Midbrain (tissue), 1 donor: ENCODE measurements around the gene KDELR1.
"Not testable (repeated sequence)": the region's sequence is repeated elsewhere in the genome, so short reads cannot be mapped to it uniquely, and the experiment has no call there.

ENCODE experiments used
- DNase-seq: peaks from one replicate; lab custom pipeline; 2025; lab: John Stamatoyannopoulos, UW

KDELR1 gene

GRCh38 chr19:48397263-48398101 lies 6.1 kb upstream of the KDELR1 start:
- no peak for DNase-seq

- DNase-seq = no peak
These were observed 5.4 kb upstream of the KDELR1 start for GRCh38 chr19:48396824-48397176.

- no peak for DNase-seq
These were observed 4.9 kb upstream of the KDELR1 start for GRCh38 chr19:48396016-48396823.

DNA sequence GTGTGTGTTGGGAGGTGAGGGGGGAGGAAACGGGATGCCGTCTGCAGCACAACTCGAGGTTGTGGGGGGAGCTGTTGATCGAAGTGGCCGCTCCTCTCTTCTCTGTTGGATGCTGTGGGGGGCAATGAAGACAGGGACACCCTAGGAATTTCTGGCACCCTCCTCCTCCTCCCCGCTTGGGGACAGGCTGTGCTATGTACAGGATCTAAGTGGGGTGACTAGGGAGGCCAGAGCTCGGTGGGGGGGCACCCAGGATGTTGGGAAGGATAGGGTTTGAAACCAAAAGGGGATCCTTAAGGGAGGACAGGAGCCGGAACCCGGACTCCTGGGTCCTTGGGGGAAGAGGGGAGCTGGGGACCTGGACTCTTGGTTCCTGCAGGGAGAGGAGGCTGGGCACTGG lies 4.1 kb upstream of the KDELR1 start:
- no peak for DNase-seq

- DNase-seq = no peak
These were observed 3.8 kb upstream of the KDELR1 start for GRCh38 chr19:48395170-48395455.

DNA sequence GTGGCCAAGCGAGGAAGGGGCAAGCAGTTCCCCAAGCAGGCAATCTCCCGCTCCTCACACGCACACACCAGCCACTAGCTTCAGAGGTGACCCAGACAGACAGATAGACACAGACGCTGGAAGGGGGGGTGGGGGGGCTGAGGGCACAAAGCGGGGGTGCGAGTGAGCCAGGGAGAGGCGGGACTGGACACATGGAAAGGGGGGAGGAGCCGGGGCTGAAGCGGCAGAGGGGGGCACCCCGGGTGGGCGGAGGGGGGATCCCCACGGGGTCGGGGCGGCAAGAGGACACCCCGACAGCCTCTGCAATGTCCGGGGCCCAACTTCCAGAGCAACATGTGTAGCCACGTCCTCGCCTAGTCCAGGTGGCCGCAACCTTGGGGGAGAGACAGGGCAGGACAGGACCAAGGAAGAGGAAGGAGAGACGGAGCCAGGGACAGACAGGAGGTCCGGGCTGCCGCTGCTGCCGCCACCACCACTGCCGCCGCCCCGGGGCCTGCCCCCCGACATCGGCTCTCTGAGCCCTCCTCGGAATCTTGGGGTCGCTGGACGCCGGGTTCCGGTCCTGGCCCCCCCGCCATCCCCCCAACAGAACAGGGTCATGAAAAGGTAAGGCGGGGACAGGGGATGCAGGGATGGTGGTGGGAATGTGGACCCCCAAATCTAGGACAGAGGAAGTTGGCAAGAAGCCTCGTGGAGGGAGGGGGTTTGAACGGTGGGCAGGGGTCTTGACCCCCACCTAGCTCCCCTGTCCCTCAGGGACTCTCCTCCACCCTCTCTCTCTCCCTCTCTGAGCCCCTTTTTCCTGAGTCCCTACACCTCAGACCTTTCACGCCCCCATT lies 3.2 kb upstream of the KDELR1 start:
- DNase-seq = no peak

GRCh38 chr19:48393559-48394330 lies 2.4 kb upstream of the KDELR1 start, which contains the start of gene GRIN2D:
Gene GRIN2D (plus strand): TSS chr19:48393668. CDS start chr19:48398393, 4,725 bp downstream.
- DNase-seq = peak; percentile 7

DNA sequence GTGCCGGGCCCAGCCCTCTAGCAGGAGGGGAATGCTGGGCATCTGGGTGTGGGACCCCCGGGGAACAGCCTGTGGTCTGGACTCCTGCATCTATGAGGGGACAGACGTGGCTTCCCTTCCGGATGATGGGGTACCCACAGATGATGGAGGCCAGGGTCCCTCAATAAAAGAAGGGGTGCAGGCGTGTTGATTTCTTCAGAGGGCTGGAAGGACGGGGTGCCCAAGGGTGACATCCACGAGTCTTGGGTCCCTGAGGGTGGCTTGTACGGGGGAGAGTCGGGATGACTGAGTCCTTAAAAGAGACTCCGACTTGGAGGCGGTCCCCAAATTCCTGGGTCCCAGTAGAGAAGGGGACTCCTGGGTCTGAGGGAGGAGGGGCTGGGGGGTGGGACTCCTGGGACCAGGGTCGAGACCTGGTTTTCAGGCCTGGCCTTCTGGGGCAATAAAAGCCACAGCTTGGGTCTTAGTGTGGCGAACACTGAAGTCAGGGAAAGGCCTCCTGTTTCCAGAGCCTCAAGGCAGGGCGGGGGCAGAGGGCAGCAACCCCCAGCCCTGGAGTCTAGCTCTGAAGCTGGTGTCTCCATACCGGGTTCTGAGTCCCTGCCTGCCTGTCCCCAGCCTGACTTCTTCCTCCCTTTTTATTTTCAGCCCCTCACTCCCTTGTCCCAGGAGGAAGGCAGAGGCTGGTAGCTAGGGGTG lies 1.7 kb upstream of the KDELR1 start:
- no peak for DNase-seq

GRCh38 chr19:48392006-48392344 lies 624 bp upstream of the KDELR1 start:
- not testable (repeated sequence) for DNase-seq

- peak; percentile 25 for DNase-seq
These were observed 907 bp downstream of the KDELR1 start for GRCh38 chr19:48390188-48391099.

- no peak for DNase-seq
These were observed 4.4 kb downstream of the KDELR1 start for GRCh38 chr19:48386981-48387380.

DNA sequence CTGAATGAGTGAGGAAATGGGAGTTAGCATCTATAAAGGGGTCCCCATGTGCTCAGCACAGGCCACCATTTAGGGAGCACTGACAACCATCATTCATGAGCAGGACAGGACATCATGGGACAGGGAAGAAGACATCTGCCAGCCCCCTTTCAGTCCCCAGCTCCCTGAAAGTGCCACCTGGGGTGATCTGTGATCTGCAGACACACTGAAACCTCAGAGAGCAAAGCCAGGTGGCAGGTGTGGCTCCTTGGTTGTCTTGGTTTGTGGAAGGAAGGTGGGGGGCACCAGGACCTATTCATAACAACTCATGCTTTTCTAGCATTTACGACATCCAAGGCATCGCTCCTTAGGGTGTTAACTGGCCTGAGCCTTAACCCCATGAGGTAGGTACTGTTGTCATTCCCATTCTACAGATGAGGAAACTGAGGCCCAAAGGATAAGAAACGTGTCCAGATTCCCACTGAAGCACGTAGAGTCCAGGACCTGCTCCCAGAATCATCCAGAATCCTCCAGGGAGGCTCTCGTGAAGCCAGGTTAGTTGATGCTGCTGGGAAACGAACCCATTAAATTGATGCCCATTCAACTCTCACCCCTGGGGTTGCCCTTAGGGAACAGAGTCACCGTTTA lies 5.8 kb downstream of the KDELR1 start:
- DNase-seq = no peak

DNA sequence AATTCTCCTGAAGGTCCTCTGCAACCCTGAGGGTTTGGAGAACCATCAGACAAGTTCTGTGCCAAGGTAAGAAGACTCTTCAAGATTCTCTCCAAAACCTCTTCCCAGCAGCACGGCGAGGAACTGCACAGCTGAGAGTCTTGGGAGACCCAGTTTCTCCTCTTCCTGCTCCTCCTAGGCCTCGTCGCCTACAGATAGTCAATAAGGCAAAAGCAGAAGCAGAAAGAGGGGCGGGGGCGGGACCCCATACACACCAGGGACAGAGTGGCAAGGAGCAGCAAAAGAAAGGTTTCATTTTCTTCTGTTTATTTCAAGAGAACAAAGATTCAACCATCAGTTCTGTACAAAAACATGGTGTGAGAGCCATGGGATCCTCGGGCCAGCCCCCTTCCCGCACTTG lies 9.1 kb downstream of the KDELR1 start:
- DNase-seq = no peak

DNA sequence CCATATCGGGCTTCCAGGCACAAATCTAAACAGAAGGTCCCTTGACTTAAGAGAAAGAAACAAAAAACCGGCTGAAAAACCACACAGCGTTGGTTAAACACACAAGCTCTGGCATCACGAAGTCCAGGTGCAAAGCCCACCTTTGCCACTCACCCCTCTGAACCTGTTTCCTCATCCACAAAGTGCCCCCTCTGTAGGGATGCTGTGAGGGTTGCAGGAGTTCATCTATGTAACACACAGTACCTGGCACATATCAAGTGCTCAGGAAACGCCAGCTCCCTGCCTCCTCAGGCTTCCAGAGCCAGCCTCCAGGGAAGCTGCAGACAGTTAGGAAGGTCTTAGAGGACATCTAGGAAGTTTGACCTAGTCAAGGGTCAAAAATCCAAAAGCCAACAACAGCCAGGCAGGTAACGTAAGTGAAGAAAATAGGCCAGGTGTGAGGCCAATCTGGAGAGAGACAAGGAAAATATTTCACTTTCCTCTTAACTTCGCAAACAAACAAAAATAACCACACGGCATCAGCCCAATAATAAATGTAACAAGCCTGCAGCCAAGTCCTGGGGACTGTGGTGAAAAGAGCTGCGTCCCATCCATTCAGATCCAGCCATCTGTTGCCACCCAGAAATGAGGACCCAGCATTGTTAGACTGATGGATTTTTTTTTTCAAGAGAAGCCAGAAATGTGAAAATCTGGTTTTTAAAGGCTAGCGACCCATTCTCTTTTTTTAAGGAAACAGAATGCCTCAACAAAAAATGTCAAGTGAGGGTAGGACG lies 10.0 kb downstream of the KDELR1 start:
- DNase-seq = no peak

GRCh38 chr19:48379058-48379457 lies 12.3 kb downstream of the KDELR1 start:
- DNase-seq = no peak

DNA sequence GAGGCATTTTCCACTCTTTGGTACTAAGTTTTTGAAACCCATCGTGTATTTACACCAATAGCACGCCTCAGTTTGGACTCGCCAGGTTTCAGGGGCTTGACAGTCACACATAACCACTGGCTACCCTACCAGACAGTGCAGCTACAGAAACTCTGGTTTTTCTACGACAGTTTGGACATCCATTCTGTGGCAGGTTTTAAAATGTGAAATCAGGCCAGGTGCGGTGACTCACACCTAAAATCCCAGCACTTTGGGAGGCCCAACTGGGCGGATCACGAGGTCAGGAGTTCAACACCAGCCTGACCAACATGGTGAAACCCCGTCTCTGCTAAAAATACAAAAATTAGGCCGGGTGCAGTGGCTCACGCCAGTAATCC lies 13.2 kb downstream of the KDELR1 start:
- no peak for DNase-seq

DNA sequence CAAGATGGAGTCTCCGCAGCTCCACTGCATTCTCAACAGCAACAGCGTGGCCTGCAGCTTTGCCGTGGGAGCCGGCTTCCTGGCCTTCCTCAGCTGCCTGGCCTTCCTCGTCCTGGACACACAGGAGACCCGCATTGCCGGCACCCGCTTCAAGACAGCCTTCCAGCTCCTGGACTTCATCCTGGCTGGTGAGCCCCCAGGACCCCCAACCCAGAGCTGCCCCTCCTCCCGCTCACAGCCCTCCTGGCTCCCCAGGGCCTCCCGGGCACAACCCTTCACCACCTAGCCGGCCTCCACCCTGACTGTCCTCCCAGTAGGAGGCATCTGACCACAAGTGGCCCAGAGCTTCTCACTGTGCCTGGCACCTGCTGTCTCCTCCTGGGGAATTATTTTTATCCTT lies 17.8 kb downstream of the KDELR1 start:
- no peak for DNase-seq

DNA sequence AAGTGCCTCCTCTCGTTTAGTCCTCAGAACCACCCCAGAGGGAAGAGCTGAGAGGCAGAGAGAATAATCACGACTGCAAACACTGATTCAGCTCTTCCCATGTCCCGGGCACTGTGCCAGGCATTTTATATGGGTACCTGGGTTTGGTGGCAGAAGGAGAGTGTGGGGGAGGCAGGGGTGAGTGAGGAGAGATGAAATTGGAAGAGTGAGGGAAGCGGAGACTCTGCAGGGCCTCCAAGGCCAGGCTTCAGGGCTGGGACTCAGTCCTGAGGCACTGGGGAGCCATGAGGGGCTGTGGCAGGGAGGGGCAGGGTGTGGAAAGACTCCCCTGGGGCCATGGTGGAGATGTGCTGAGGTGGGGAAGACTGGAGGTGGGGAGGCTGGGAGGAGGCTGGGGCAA lies 18.4 kb downstream of the KDELR1 start:
- DNase-seq = no peak

DNA sequence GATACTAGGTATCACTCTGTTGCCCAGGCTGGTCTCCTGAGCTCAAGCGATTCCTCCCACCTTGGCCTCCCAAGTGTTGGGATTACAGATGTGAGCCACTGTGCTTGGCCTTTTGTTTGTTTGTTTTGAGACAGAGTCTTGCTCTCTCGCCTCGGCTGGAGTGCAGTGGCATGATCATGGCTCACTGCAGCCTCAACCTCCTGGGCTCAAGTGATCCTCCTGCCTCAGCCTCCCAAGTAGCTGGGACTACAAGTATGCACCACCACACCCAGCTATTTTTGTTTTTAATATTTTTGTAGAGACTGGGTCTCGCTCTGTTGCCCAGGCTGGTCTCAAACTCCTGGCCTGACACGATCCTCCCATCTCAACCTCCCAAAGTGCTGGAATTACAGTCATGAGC lies 19.6 kb downstream of the KDELR1 start:
- DNase-seq = not testable (repeated sequence)
